ENCODE data around the gene FHIP1B.
A peak's percentile ranks its signal among the peaks of the same experiment; 100 is the strongest.

Gene FHIP1B

DNA sequence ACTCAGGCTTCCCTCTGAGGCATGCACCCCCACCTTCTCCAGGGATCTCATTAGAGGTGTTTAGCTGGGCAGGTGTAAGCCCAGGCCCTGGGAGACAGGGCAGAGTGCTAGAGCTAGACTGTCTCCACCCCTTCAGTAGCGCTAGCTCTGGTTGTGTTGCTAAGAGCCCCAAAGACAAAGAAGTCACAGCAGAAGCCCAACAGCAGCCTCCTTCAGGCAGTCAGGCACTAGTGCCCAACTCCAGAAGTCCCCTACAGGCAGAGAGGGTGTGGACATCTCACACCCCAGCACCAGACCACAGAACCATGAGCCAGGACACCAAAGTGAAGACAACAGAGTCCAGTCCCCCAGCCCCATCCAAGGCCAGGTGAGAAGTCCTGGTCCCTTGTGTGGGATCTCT, 4.5 kb upstream of the FHIP1B start, which contains the start of gene CNGA4:
Gene CNGA4 (plus strand): TSS at position 188 of the 400 bp plus-strand sequence. CDS start 118 bp downstream, at position 306.
- no peak for DNase-seq

DNA sequence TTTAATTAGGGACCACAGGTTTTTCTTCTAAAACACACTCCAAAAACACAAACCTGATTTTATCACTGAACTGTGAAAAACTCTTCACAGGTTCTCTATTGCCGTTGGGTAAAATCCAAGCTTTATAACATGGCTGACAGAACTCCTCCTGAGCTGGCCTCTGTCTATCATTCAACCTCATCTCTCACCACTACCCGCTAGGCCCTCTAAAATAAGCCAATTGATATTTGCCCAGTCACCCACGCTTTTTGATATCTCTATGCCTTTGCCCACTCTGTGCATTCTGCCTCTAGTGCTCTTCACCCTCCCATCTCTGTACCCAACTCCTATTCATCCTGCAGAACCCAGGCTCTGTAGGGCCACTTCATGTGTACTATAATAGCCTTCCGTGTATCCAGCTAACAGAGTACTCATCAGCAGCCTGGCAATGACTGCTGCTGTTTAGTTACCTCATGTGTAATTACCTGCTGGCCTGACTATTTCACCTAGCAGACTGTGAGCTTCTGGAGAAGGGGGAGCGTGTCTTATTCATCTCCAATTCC, 3.4 kb upstream of the FHIP1B start:
- no peak for DNase-seq

GRCh38 chr11:6237266-6237665, 2.8 kb upstream of the FHIP1B start:
- no peak for DNase-seq

DNA sequence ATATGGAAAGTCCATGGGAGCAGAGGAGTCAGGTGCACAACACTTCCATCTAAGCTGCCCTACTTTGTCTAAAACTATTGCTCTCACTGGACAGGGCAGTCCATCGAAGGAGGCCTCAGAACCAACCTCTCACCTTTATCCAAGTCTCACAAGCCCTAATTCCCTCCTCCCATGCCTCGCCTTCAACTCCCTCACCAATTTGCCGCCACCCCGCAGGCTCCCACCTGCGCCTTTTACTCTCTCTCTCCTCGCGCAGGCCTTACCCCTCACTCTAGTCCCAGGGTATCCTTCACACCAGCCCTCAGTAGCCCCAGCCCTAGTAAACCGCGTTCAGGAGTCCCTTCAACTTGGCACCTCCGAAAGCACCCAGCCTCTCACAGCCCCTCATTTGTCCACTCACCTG, 451 bp downstream of the FHIP1B start:
- peak; percentile 15 for DNase-seq

- no peak for DNase-seq
These were observed 1.5 kb downstream of the FHIP1B start for GRCh38 chr11:6232899-6233298.

- DNase-seq = peak; percentile 25
These were observed 4.5 kb downstream of the FHIP1B start for GRCh38 chr11:6229911-6230310.

GRCh38 chr11:6228520-6228919, 5.9 kb downstream of the FHIP1B start:
- DNase-seq = no peak

GRCh38 chr11:6225896-6226295, 8.5 kb downstream of the FHIP1B start:
- no peak for DNase-seq

DNA sequence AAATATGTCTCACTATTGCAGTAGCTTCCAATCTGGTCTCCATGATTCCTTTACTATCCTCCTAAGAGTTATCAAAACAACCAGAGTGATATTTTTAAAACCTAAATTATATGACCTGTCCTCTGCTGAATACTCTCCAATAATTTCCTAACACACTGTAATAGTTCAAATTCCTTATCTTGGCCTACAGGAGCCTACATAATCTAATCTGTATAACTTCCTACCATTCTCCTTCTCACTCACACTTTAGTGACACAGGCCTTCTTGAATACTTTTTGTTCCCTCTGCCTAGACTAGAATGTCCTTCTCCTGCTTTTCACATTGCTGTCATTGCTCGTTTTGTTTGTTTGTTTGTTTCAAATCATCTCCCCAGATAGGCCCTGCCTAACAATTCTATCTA, 9.4 kb downstream of the FHIP1B start:
- DNase-seq = no peak

DNA sequence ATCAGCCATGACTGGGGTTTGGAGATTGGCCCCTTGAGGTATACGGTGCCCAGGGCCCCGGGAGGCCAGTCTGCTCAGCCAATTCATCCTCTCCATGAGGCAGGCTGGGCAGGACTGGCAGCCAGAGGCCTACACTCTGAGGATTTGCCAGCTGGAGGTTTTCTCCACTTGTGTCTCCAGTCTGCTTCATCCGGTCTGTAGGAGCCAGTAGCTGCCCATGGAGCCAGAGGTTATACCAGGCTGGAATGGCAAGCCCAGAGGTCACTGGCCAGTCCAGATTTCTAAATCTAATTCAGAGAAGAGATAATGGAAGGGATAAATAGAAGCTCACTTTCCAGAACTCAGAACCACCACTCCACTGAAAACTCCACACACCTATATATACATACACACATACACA, 10.0 kb downstream of the FHIP1B start:
- DNase-seq = no peak

DNA sequence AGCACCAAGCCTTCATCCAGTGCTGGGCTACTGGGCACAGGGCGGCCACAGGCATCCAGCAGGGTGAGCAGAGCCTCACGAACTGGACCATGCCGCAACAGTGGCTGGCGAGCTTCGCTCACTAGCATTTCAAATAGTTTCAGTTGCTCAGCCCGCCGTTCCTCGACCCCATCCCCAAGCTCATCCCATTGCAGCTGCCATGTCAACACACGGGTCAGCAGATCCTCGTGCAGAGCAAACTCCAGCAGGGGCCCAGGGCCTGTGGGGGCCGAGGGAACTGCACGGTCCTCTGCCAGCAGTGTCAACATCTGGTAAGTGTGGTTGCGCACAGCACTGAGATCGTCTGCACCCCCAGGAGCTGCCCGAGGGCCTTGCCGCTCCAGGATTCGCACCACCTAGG, 10.6 kb downstream of the FHIP1B start:
- no peak for DNase-seq

GRCh38 chr11:6219359-6219758, 15.1 kb downstream of the FHIP1B start:
- DNase-seq = no peak

- no peak for DNase-seq
These were observed 16.7 kb downstream of the FHIP1B start for GRCh38 chr11:6217722-6218121.

GRCh38 chr11:6216501-6216900, 17.9 kb downstream of the FHIP1B start:
- DNase-seq = no peak

- no peak for DNase-seq
These were observed 19.9 kb downstream of the FHIP1B start for GRCh38 chr11:6214530-6214929.

- no peak for DNase-seq
These were observed 24.0 kb downstream of the FHIP1B start for GRCh38 chr11:6210274-6210955.

- DNase-seq = no peak
These were observed 24.6 kb downstream of the FHIP1B start for GRCh38 chr11:6209801-6210200.

DNA sequence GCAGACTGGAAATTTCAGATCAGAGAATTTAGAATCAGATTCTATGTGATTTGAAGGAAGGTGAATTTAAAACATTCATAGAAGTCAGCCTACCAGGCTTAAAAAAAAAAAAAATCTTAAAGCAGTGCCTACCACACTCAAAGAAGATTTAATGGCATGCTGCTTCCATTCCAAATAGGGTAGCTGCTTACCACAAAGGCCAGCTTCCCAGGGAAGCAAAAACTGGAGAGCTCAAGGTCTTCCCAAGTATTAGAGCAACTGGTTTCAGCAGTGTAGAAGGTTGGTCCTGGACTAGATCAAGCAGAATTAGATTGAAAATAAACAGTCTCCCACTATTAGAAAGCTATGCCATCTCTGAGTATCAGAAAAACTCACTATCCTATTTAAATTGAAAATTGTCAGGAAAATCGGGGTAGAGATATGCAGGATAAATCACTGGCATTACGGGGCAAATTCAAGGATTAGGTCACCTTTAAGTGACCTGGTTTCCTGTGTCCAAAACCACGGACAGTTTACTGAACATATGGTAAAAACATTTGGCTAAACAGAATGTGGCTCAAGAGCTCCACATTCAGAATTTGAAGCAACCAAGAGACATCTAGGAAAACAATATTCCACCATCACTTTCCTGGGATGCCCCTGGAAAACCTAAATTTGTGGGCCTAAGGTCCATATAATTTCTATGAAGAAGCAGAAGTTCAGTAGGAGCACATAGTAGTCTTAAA, 27.8 kb downstream of the FHIP1B start:
- DNase-seq = no peak

DNA sequence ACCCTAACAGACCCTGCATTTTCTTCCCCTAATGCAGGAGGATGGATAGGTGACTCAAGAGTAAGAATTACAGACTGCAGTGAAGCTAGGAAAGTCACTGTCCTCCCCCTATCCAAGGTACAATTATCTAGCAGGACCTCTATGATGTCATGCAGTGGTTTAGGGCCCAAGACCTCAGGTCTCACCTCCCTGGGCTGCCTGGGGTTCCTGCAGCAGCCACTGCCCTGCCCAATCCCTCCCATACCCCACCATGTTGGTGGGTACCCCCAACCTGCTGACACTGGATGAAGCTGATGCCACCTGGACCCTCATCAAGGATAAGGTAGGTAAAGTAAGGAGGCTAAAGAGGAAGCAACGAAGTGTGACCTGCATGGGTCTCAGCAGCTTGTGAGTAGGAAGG, 29.1 kb downstream of the FHIP1B start, which contains the start of gene C11orf42:
Gene C11orf42 (plus strand): TSS at position 192 of the 400 bp plus-strand sequence. CDS start 59 bp downstream, at position 251.
- no peak for DNase-seq

DNA sequence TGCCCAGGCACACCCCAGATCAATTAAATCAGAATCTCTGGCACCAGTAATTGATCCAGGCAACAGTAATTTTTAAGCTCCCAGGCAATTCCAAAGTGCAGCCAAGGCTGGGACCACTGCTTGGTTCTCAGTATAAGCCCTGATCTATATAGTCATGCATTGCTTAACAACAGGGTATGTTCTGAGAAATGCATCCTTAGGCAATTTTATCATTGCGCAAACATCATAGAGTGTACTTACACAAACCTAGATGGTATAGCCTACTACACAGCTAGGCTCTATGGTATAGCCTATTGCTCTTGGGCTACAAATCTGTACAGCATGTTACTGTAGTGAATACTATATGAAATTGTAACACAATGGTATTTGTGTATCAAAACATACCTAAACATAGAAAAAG, 29.7 kb downstream of the FHIP1B start:
- DNase-seq = no peak

- no peak for DNase-seq
These were observed 31.1 kb downstream of the FHIP1B start for GRCh38 chr11:6203327-6203726.

- DNase-seq = no peak
These were observed 32.4 kb downstream of the FHIP1B start for GRCh38 chr11:6202041-6202440.

DNA sequence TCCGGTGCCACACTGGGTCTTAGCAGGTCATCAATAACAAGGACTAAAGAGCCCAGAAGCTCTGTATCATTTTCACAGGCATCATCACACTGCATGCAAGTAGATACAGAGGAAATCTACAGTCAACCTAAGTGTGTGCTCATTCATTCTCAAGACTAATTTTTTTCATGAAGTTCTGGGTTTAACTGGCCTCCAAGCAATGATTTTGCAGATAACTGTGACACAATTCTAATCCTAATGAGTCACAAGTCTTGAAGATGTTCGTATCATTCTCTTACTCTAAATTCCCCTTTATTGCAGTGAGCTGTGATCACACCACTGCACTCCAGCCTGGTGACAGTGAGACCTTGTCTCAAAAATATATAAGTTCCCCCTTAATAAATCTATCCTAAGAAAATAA, 33.0 kb downstream of the FHIP1B start:
- no peak for DNase-seq

- no peak for DNase-seq
These were observed 33.5 kb downstream of the FHIP1B start for GRCh38 chr11:6200975-6201374.

Measured in activated gamma-delta T cell treated with Interleukin-2 at 50 U/mL for 16 hours (primary cell).